ENCODE measurements around the gene ROPN1L. TPM values are rescaled to one million over a fixed set of nuclear protein-coding genes. Genes with fewer than 3 reads are reported as not detected.
"Not testable (repeated sequence)": the region's sequence is repeated elsewhere in the genome, so short reads cannot be mapped to it uniquely, and the experiment has no call there.

The ROPN1L gene
- 0.23 TPM for polyA plus RNA-seq (2012; ENCODE audit: low read depth, missing spikeins)

DNA sequence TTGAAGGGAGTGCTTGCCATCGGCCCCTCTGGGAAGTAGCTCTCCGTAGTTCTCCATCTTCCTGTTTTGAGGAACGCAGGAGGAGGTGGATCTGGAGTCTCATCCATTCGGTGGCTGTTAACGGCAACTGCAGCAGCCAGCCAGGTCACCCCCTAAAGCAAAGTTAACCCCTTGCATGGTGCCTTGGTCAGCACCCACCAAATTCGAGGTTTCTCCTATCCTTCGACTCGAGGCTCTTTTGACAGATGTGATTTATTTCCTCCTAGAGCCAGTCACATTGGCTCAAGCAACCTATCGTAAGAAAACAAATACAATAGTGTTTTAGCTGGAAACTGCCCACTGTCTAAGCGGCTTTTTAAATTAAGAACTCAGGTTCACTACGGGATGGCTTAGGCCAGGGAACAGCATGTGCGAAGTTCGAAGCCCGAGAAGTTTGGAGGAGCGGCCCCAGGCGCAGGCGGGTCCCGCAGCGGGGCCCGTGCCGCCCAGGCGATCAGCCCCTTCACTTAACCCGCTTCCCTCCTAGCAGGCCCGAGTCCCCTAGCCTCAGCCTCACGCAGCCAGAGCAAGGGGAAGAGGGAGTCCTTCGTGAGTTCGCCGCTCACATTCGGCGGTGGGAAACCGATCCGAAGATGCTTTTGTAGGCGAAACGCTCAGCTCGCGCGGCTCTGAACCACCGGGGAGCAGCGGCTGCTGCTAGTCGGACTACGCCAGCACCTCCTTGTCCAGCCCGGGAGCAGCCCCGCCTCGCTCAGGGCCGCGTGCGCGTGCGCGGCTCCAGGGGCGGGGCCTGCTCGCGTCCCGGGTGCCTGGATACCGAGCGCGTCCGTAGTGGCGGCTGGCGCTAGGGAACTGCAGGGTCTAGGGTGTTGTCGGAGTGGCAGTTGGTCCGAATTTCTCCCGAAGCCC lies at the start of gene ROPN1L:
TSS of gene ROPN1L (plus strand) at position 797 of the 909 bp plus-strand sequence. CDS start 289 bp downstream, outside the sequence.
- TF ChIP-seq TAF1 (IDR thresholded peaks at IDR 0.05; ENCODE audit: low read depth, low read length) (no peak), POU2F2 (IDR thresholded peaks at IDR 0.05; ENCODE audit: low read depth, low read length) (no peak), POLR2AphosphoS5 (IDR thresholded peaks at IDR 0.05; ENCODE audit: low read depth, low read length) (peak; percentile 30; the same call in 1 of the 2 replicates), PAX5 (IDR thresholded peaks at IDR 0.05; ENCODE audit: insufficient read depth, low read length, severe bottlenecking) (no peak), SPI1 (IDR thresholded peaks at IDR 0.05; ENCODE audit: low read depth, low read length) (no peak), POLR2A (IDR thresholded peaks at IDR 0.05; ENCODE audit: low read depth, low read length) (peak; percentile 47; the same call in 1 of the 2 replicates)
- DNase-seq (ENCODE audit: insufficient read length, low spot score) (peak; percentile 95), FAIRE-seq (peak; percentile 95)

DNA sequence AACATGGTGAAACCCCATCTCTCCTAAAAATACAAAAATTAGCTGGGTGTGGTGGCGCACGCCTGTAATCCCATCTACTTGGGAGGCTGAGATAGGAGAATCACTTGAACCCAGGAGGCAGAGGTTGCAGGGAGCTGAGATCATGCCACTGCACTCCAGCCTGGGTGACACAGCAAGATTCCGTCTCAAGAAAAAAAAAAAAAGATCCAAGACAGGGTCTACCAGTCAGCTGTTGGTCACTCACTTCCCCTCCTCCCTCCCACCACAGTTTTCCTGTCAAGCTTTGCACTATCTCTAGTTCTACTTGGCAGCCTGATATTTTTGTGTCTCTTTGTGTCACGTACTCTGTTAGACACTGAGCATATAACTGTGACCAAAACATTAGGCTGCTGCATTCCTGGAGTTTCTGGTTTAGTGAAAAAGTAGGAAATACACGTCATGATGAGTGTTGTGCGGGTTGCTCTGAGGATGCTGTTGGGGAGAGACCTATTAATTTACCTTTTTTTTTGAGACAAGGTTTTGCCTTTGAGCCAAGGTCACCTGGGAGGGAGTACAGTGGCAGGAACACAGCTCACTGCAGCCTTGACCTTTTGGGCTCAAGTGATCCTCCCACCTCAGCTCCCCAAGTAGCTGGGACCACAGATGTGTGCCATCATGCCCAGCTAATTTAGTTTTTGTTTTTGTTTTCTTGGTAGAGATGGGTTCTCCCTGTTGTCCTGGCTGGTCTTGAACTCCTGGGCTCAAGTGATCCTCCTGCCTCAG lies 48.9 kb upstream of the ROPN1L start:
- DNase-seq (ENCODE audit: insufficient read length, low spot score); FAIRE-seq: not testable (repeated sequence)

DNA sequence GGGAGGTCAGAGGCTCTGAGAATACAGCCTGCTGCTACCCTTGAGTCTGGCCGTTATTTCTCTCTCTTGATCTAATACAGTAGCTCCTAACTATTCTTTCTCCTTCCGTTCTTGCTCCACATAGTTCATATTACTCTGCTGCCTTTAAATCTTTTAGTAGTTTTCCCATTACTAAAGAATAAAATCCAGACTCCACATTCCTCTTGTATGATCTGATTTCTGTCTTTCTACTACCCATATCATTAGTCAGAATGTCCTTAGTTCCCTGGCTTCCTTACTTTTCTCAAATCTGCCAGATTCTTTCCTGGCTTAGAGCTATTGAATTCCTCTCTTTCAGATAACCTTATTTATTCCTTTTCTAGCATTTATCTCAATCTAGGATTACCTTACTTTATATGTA lies 48.2 kb upstream of the ROPN1L start:
- no peak for TF ChIP-seq POLR2AphosphoS5 (IDR thresholded peaks at IDR 0.05; ENCODE audit: low read depth, low read length)
- no peak for TF ChIP-seq TAF1 (IDR thresholded peaks at IDR 0.05; ENCODE audit: low read depth, low read length)
- TF ChIP-seq POLR2A (IDR thresholded peaks at IDR 0.05; ENCODE audit: low read depth, low read length) = no peak
- no peak for TF ChIP-seq PAX5 (IDR thresholded peaks at IDR 0.05; ENCODE audit: insufficient read depth, low read length, severe bottlenecking)
- TF ChIP-seq POU2F2 (IDR thresholded peaks at IDR 0.05; ENCODE audit: low read depth, low read length) = no peak
- TF ChIP-seq SPI1 (IDR thresholded peaks at IDR 0.05; ENCODE audit: low read depth, low read length) = no peak
- no peak for FAIRE-seq
- DNase-seq (ENCODE audit: insufficient read length, low spot score) = no peak

DNA sequence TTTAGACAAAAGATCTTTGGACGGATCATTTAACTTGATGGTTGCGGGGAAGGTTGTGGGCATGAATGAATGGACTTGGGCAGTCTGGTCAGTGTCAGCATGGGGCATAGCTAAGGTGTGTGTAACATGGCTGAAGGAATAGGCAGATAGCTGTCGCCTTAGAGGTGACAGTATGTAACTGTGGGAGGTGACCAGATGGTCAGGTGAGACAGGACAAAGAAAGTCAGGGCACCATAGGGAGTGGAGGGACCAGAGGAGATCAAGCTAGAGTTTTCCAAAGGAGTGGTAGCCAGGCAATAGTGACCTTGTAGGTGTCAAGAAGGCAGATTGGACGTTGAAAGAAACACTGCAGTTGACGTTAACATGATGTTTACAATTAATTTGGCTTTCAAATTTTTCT lies 45.1 kb upstream of the ROPN1L start:
- TF ChIP-seq SPI1 (IDR thresholded peaks at IDR 0.05; ENCODE audit: low read depth, low read length) (no peak), TAF1 (IDR thresholded peaks at IDR 0.05; ENCODE audit: low read depth, low read length) (no peak), POLR2A (IDR thresholded peaks at IDR 0.05; ENCODE audit: low read depth, low read length) (no peak), PAX5 (IDR thresholded peaks at IDR 0.05; ENCODE audit: insufficient read depth, low read length, severe bottlenecking) (no peak), POU2F2 (IDR thresholded peaks at IDR 0.05; ENCODE audit: low read depth, low read length) (no peak), POLR2AphosphoS5 (IDR thresholded peaks at IDR 0.05; ENCODE audit: low read depth, low read length) (no peak)
- no peak for DNase-seq (ENCODE audit: insufficient read length, low spot score)
- no peak for FAIRE-seq

DNA sequence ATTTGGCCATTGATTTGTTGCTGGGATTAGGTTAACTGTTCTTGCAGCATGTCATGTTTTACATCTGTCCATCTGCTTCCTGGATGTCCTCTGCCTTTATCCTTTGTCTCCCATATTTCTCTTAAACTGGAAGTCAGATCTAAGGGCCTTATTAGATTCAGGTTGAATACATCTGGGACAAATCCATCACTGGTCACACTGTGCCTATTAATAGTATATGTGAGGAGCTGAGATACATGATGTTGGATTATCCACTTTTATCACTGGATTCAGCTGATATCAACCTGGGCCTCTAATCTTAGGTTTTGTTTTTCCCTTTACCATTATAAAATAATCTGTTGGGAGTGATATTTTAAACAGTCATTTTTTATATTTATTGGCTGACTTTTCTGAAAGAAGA lies 41.8 kb upstream of the ROPN1L start:
- FAIRE-seq = no peak
- no peak for DNase-seq (ENCODE audit: insufficient read length, low spot score)
- no peak for TF ChIP-seq POLR2AphosphoS5 (IDR thresholded peaks at IDR 0.05; ENCODE audit: low read depth, low read length)
- no peak for TF ChIP-seq TAF1 (IDR thresholded peaks at IDR 0.05; ENCODE audit: low read depth, low read length)
- no peak for TF ChIP-seq PAX5 (IDR thresholded peaks at IDR 0.05; ENCODE audit: insufficient read depth, low read length, severe bottlenecking)
- no peak for TF ChIP-seq POLR2A (IDR thresholded peaks at IDR 0.05; ENCODE audit: low read depth, low read length)
- no peak for TF ChIP-seq SPI1 (IDR thresholded peaks at IDR 0.05; ENCODE audit: low read depth, low read length)
- no peak for TF ChIP-seq POU2F2 (IDR thresholded peaks at IDR 0.05; ENCODE audit: low read depth, low read length)

DNA sequence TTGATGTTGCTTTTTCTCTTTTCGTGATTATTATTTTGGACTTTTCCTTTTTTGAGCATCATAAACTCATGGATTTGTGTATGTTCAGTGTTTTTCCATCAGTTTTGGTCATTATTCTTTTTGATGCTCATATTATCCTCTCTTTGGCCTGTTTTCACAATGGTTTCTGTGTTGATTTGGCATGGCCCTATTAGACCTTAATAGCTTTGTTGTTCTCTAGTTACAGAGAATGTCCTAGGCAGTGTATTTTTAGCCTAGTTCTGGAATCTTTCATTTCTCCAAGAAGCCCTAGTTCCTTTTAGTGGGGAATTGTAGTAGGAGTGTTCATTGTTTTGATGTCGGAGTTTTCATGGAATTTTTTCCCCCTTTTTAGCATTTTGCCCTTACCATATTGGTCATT lies 41.3 kb upstream of the ROPN1L start:
- no peak for TF ChIP-seq TAF1 (IDR thresholded peaks at IDR 0.05; ENCODE audit: low read depth, low read length)
- no peak for TF ChIP-seq PAX5 (IDR thresholded peaks at IDR 0.05; ENCODE audit: insufficient read depth, low read length, severe bottlenecking)
- no peak for TF ChIP-seq POLR2AphosphoS5 (IDR thresholded peaks at IDR 0.05; ENCODE audit: low read depth, low read length)
- TF ChIP-seq POU2F2 (IDR thresholded peaks at IDR 0.05; ENCODE audit: low read depth, low read length) = no peak
- no peak for TF ChIP-seq SPI1 (IDR thresholded peaks at IDR 0.05; ENCODE audit: low read depth, low read length)
- no peak for TF ChIP-seq POLR2A (IDR thresholded peaks at IDR 0.05; ENCODE audit: low read depth, low read length)
- FAIRE-seq = no peak
- no peak for DNase-seq (ENCODE audit: insufficient read length, low spot score)

DNA sequence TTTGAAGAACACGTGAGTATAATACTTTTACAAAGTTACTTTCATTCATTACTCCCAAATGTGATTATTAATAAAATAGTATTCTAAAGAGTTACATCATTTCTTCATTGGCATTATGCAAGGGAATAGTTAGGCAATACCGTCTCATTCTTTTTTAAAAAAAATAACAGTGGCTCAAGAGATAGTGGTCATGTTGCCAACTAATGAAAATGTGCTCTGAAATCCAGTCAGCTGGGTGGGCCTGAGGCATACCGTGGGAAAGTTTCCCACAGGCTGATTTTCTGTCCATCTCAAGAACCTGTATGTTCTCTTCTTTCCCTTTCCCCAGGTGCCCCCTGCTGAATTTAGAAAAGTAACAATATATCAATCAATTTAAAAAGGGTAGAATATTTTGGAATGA lies 40.8 kb upstream of the ROPN1L start:
- no peak for FAIRE-seq
- DNase-seq (ENCODE audit: insufficient read length, low spot score) = no peak
- TF ChIP-seq PAX5 (IDR thresholded peaks at IDR 0.05; ENCODE audit: insufficient read depth, low read length, severe bottlenecking) (no peak), POLR2AphosphoS5 (IDR thresholded peaks at IDR 0.05; ENCODE audit: low read depth, low read length) (no peak), SPI1 (IDR thresholded peaks at IDR 0.05; ENCODE audit: low read depth, low read length) (no peak), TAF1 (IDR thresholded peaks at IDR 0.05; ENCODE audit: low read depth, low read length) (no peak), POLR2A (IDR thresholded peaks at IDR 0.05; ENCODE audit: low read depth, low read length) (no peak), POU2F2 (IDR thresholded peaks at IDR 0.05; ENCODE audit: low read depth, low read length) (no peak)

DNA sequence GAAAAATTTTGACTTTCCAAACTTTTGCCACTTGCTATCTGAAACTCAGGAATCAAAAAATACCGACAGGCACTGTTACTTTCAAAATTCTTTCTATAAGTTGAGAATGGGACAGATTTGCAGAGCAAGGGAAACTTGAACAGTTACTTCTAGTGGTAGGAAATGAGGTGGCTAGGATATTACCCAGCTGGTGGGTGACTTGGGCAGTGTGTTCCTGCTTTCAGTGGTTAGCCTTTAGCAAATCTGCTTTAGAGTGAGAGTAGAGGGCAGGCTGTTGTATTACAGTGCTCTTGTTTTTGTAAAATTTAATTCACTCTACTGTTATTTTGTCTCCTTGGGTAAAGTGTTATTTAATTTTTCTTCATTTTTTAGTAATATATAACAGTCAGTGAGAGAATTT lies 40.2 kb upstream of the ROPN1L start:
- FAIRE-seq = peak; percentile 52

DNA sequence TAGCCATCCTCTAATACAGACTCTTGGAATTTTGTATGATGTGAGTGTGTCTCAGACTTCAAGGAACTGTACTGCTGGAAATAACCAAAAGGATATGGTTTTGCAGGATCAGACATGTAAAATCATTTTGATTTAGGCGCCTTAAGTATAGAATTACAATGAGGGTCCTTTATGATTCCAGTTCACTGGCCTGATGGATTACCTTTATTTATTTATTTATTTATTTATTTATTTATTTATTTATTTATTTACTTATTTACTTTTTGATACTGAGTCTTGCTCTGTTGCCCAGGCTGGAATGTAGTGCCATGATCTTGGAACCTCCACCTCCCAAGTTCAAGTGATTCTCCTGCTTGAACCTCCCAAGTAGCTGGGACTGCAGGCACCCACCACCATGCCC lies 37.9 kb upstream of the ROPN1L start:
- FAIRE-seq = no peak
- TF ChIP-seq POLR2AphosphoS5 (IDR thresholded peaks at IDR 0.05; ENCODE audit: low read depth, low read length) (no peak), SPI1 (IDR thresholded peaks at IDR 0.05; ENCODE audit: low read depth, low read length) (no peak), POLR2A (IDR thresholded peaks at IDR 0.05; ENCODE audit: low read depth, low read length) (no peak), TAF1 (IDR thresholded peaks at IDR 0.05; ENCODE audit: low read depth, low read length) (no peak), POU2F2 (IDR thresholded peaks at IDR 0.05; ENCODE audit: low read depth, low read length) (no peak), PAX5 (IDR thresholded peaks at IDR 0.05; ENCODE audit: insufficient read depth, low read length, severe bottlenecking) (no peak)
- no peak for DNase-seq (ENCODE audit: insufficient read length, low spot score)

More for the DNA sequence above, 40.2 kb upstream of the ROPN1L start:
- TF ChIP-seq TAF1 (IDR thresholded peaks at IDR 0.05; ENCODE audit: low read depth, low read length) = no peak
- no peak for TF ChIP-seq PAX5 (IDR thresholded peaks at IDR 0.05; ENCODE audit: insufficient read depth, low read length, severe bottlenecking)
- TF ChIP-seq SPI1 (IDR thresholded peaks at IDR 0.05; ENCODE audit: low read depth, low read length) = peak; percentile 25; the same call in 1 of the 2 replicates
- no peak for TF ChIP-seq POU2F2 (IDR thresholded peaks at IDR 0.05; ENCODE audit: low read depth, low read length)
- TF ChIP-seq POLR2AphosphoS5 (IDR thresholded peaks at IDR 0.05; ENCODE audit: low read depth, low read length) = no peak
- TF ChIP-seq POLR2A (IDR thresholded peaks at IDR 0.05; ENCODE audit: low read depth, low read length) = no peak
- DNase-seq (ENCODE audit: insufficient read length, low spot score) = no peak
